GM19238 (cell line): ENCODE results near the gene CDH19.
"Not testable (repeated sequence)": the region's sequence is repeated elsewhere in the genome, so short reads cannot be mapped to it uniquely, and the experiment has no call there.

ENCODE experiments used
- DNase-seq: peaks from one replicate; pipeline ENCODE4 v3.0.0; 2011; ENCODE audit warnings: low spot score; ENCODE audit not compliant: insufficient read length

CDH19 gene

GRCh38 chr18:66564236-66564635, 39.7 kb downstream of the CDH19 start:
- no peak for DNase-seq

GRCh38 chr18:66562279-66562678, 41.6 kb downstream of the CDH19 start:
- no peak for DNase-seq

GRCh38 chr18:66560094-66560493, 43.8 kb downstream of the CDH19 start:
- DNase-seq, result no peak

GRCh38 chr18:66558773-66559172, 45.1 kb downstream of the CDH19 start:
- DNase-seq, result no peak

GRCh38 chr18:66557091-66557490, 46.8 kb downstream of the CDH19 start:
- no peak for DNase-seq

GRCh38 chr18:66555585-66555984, 48.3 kb downstream of the CDH19 start:
- no peak for DNase-seq

GRCh38 chr18:66553824-66554223, 50.1 kb downstream of the CDH19 start:
- no peak for DNase-seq

- DNase-seq, result no peak
Observed at GRCh38 chr18:66550366-66550765, 53.5 kb downstream of the CDH19 start.

- no peak for DNase-seq
Observed at GRCh38 chr18:66548747-66549146, 55.1 kb downstream of the CDH19 start.

- no peak for DNase-seq
Observed at GRCh38 chr18:66534110-66534509, 69.8 kb downstream of the CDH19 start.

- DNase-seq, result no peak
Observed at GRCh38 chr18:66533693-66534092, 70.2 kb downstream of the CDH19 start.

GRCh38 chr18:66523219-66523991, 80.5 kb downstream of the CDH19 start:
- no peak for DNase-seq

GRCh38 chr18:66513996-66514395, 89.9 kb downstream of the CDH19 start:
- DNase-seq, result no peak

- no peak for DNase-seq
Observed at GRCh38 chr18:66511792-66512191, 92.1 kb downstream of the CDH19 start.

- no peak for DNase-seq
Observed at GRCh38 chr18:66511289-66511688, 92.6 kb downstream of the CDH19 start.

- DNase-seq, result no peak
Observed at GRCh38 chr18:66510357-66511045, 93.4 kb downstream of the CDH19 start.

- DNase-seq, result no peak
Observed at GRCh38 chr18:66508937-66509336, 95.0 kb downstream of the CDH19 start.

- DNase-seq, result no peak
Observed at GRCh38 chr18:66506178-66506577, 97.7 kb downstream of the CDH19 start.

- no peak for DNase-seq
Observed at GRCh38 chr18:66497351-66497750, 106.5 kb downstream of the CDH19 start.

GRCh38 chr18:66495844-66496243, 108.0 kb downstream of the CDH19 start:
- DNase-seq, result no peak

GRCh38 chr18:66473882-66474281, 130.0 kb downstream of the CDH19 start:
- no peak for DNase-seq

- DNase-seq, result not testable (repeated sequence)
Observed at GRCh38 chr18:66466184-66466583, 137.7 kb downstream of the CDH19 start.

- DNase-seq, result no peak
Observed at GRCh38 chr18:66461344-66461743, 142.5 kb downstream of the CDH19 start.
